H9 (cell line): ENCODE measurements around the gene TMPRSS9. TPM values are rescaled to one million over a fixed set of nuclear protein-coding genes. Genes with fewer than 3 reads are reported as not detected.

ENCODE experiments used
- DNase-seq: peaks from one replicate; pipeline ENCODE4 v3.0.0-alpha.2; 2017
- H2AFZ ChIP-seq: one replicate; pipeline ENCODE4 v1.6.1; 2013; ENCODE audit warnings: mild to moderate bottlenecking, low read length, control low read depth, moderate library complexity
- H2AK5ac ChIP-seq: 2 replicates; pipeline ENCODE4 v1.6.1; 2013; ENCODE audit warnings: low read length, control low read depth, mixed read lengths; ENCODE audit not compliant: insufficient read length
- H2BK120ac ChIP-seq: one replicate; pipeline ENCODE4 v1.6.1; 2013; ENCODE audit warnings: low read depth, mild to moderate bottlenecking, low read length, control low read depth, inconsistent platforms; ENCODE audit not compliant: poor library complexity, severe bottlenecking
- H2BK12ac ChIP-seq: 2 replicates; pipeline ENCODE4 v1.6.1; 2013; ENCODE audit warnings: low read length, control low read depth, mixed read lengths, low read depth; ENCODE audit not compliant: insufficient read length
- H2BK15ac ChIP-seq: 2 replicates; pipeline ENCODE4 v1.6.1; 2013; ENCODE audit warnings: low read depth, low read length, control low read depth
- H2BK20ac ChIP-seq: one replicate; pipeline ENCODE4 v1.6.1; 2013; ENCODE audit warnings: low read depth, mild to moderate bottlenecking, low read length, control low read depth, inconsistent platforms; ENCODE audit not compliant: poor library complexity, severe bottlenecking
- H2BK5ac ChIP-seq: 2 replicates; pipeline ENCODE4 v1.6.1; 2013; ENCODE audit warnings: low read length, control low read depth, mixed read lengths; ENCODE audit not compliant: insufficient read length
- H3K14ac ChIP-seq: 2 replicates; pipeline ENCODE4 v1.6.1; 2013; ENCODE audit warnings: low read length, control low read depth; ENCODE audit not compliant: insufficient read depth
- H3K18ac ChIP-seq: 2 replicates; pipeline ENCODE4 v1.6.1; 2013; ENCODE audit warnings: low read depth, mild to moderate bottlenecking, mixed read lengths, low read length, control low read depth; ENCODE audit not compliant: insufficient read length
- H3K23ac ChIP-seq: 2 replicates; pipeline ENCODE4 v1.6.1; 2013; ENCODE audit warnings: low read length, control low read depth, mixed read lengths, low read depth; ENCODE audit not compliant: insufficient read length
- H3K23me2 ChIP-seq: 2 replicates; pipeline ENCODE4 v1.6.1; 2013; ENCODE audit warnings: low read depth, mild to moderate bottlenecking, mixed read lengths, low read length, control low read depth; ENCODE audit not compliant: insufficient read length, poor library complexity, severe bottlenecking
- H3K27ac ChIP-seq: 2 replicates; pipeline ENCODE4 v1.5.1; 2013; ENCODE audit warnings: low read length, control low read depth, mixed read lengths, low read depth; ENCODE audit not compliant: insufficient read length
- H3K27me3 ChIP-seq: 2 replicates; pipeline ENCODE4 v1.6.1; 2013; ENCODE audit warnings: low read length, control low read depth, inconsistent platforms; ENCODE audit not compliant: insufficient read depth
- H3K4ac ChIP-seq: 2 replicates; pipeline ENCODE4 v1.6.1; 2013; ENCODE audit warnings: low read depth, mild to moderate bottlenecking, control low read depth, inconsistent platforms, low read length, moderate library complexity
- H3K4me1 ChIP-seq: 2 replicates; pipeline ENCODE4 v1.6.1; 2013; ENCODE audit warnings: low read length, control low read depth, inconsistent platforms; ENCODE audit not compliant: insufficient read depth
- H3K4me2 ChIP-seq: 2 replicates; pipeline ENCODE4 v1.6.1; 2013; ENCODE audit warnings: low read length, control low read depth, mixed read lengths; ENCODE audit not compliant: insufficient read length, insufficient read depth
- H3K56ac ChIP-seq: 2 replicates; pipeline ENCODE4 v1.6.1; 2013; ENCODE audit warnings: low read depth, mild to moderate bottlenecking, mixed read lengths, low read length, control low read depth; ENCODE audit not compliant: insufficient read length
- H3K79me1 ChIP-seq: 2 replicates; pipeline ENCODE4 v1.6.1; 2013; ENCODE audit warnings: low read depth, mild to moderate bottlenecking, moderate library complexity, low read length, control low read depth, inconsistent platforms; ENCODE audit not compliant: insufficient read depth, poor library complexity, severe bottlenecking
- H3K79me2 ChIP-seq: 2 replicates; pipeline ENCODE4 v1.6.1; 2013; ENCODE audit warnings: low read length, control low read depth, inconsistent platforms; ENCODE audit not compliant: insufficient read depth
- H3K9ac ChIP-seq: 2 replicates; pipeline ENCODE4 v1.6.1; 2013; ENCODE audit warnings: low read length, control low read depth, mixed read lengths; ENCODE audit not compliant: insufficient read length; ENCODE audit errors: extremely low read depth
- H3K9me3 ChIP-seq: one replicate; pipeline ENCODE4 v1.6.1; 2013; ENCODE audit warnings: low read depth, low read length, inconsistent platforms; ENCODE audit not compliant: control insufficient read depth
- H3T11ph ChIP-seq: one replicate; pipeline ENCODE4 v1.6.1; 2013; ENCODE audit warnings: mild to moderate bottlenecking, low read length, control low read depth, inconsistent platforms
- H4K20me1 ChIP-seq: one replicate; pipeline ENCODE4 v1.6.1; 2013; ENCODE audit not compliant: control insufficient read depth, insufficient read length, insufficient read depth
- H4K5ac ChIP-seq: 2 replicates; pipeline ENCODE4 v1.6.1; 2013; ENCODE audit warnings: low read depth, mild to moderate bottlenecking, mixed read lengths, low read length, control low read depth; ENCODE audit not compliant: insufficient read length
- H4K8ac ChIP-seq: replicated peaks from 2 replicates; pipeline ENCODE4 v1.6.1; 2013; ENCODE audit warnings: low read length, control low read depth, mixed read lengths, low read depth; ENCODE audit not compliant: insufficient read length
- H4K91ac ChIP-seq: 2 replicates; pipeline ENCODE4 v1.6.1; 2013; ENCODE audit warnings: low read depth, mild to moderate bottlenecking, moderate library complexity, mixed read lengths, low read length, control low read depth; ENCODE audit not compliant: insufficient read length
- H3K27ac Mint-ChIP-seq, 3 experiments: 2 replicates in 2 of 3; 3 replicates in 1 of 3; pipeline ENCODE4 v1.8.0; 2020 to 2021; ENCODE audit warnings: mixed read lengths in 3 of 3, mild to moderate bottlenecking in 1 of 3, moderate library complexity in 1 of 3
- H3K27me3 Mint-ChIP-seq: 2 replicates; pipeline ENCODE4 v1.8.0; 2021; ENCODE audit warnings: low read depth, mild to moderate bottlenecking, moderate library complexity, mixed read lengths
- H3K36me3 Mint-ChIP-seq, 3 experiments: 2 replicates in 2 of 3; 3 replicates in 1 of 3; pipeline ENCODE4 v1.8.0; 2020 to 2021; ENCODE audit warnings: low read depth in 3 of 3, mixed read lengths in 3 of 3; ENCODE audit not compliant: insufficient read depth in 1 of 3
- H3K4me1 Mint-ChIP-seq, 2 experiments: 2 replicates each; pipeline ENCODE4 v1.8.0; 2020; ENCODE audit warnings: mixed read lengths in 2 of 2
- H3K4me3 Mint-ChIP-seq, 2 experiments: 2 replicates in 1 of 2; 3 replicates in 1 of 2; pipeline ENCODE4 v1.8.0; 2020 to 2021; ENCODE audit warnings: mild to moderate bottlenecking in 2 of 2, mixed read lengths in 2 of 2, moderate library complexity in 1 of 2
- H3K9me3 Mint-ChIP-seq, 2 experiments: 2 replicates in 1 of 2; 3 replicates in 1 of 2; pipeline ENCODE4 v1.8.0; 2020; ENCODE audit warnings: mild to moderate bottlenecking in 2 of 2, mixed read lengths in 2 of 2, moderate library complexity in 1 of 2
- WGBS: extraction: QIAGEN DNeasy Blood & Tissue Kit; methylation state at CpG from one replicate; pipeline ENCODE4 v1.1.7; 2013; ENCODE audit warnings: missing lambda C conversion rate, low lambda C conversion rate, mixed read lengths; ENCODE audit not compliant: insufficient read length; ENCODE audit errors: extremely low coverage; 5-methylcytosine and 5-hydroxymethylcytosine counted together
- total RNA-seq: library from RNA; stranded (reverse); gene quantifications from 2 replicates; pipeline ENCODE4 v1.2.1, GENCODE V29; 2021
- TF ChIP-seq, protein P1 (sequence below): fragments of 200-600 bp; sonication (generic); conservative IDR thresholded peaks from 3 replicates; pipeline ENCODE4 v1.8.0; 2021; ENCODE audit warnings: antibody characterized with exemption, mild to moderate bottlenecking

Gene TMPRSS9
- total RNA-seq, 1 experiment from 2014 or later = 0.24 TPM

- H3K27ac ChIP-seq = no peak overlapping the region
- H4K8ac ChIP-seq = no peak overlapping the region
- TF ChIP-seq, protein P1, sequence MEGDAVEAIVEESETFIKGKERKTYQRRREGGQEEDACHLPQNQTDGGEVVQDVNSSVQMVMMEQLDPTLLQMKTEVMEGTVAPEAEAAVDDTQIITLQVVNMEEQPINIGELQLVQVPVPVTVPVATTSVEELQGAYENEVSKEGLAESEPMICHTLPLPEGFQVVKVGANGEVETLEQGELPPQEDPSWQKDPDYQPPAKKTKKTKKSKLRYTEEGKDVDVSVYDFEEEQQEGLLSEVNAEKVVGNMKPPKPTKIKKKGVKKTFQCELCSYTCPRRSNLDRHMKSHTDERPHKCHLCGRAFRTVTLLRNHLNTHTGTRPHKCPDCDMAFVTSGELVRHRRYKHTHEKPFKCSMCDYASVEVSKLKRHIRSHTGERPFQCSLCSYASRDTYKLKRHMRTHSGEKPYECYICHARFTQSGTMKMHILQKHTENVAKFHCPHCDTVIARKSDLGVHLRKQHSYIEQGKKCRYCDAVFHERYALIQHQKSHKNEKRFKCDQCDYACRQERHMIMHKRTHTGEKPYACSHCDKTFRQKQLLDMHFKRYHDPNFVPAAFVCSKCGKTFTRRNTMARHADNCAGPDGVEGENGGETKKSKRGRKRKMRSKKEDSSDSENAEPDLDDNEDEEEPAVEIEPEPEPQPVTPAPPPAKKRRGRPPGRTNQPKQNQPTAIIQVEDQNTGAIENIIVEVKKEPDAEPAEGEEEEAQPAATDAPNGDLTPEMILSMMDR = peak; percentile 39; the same call in 2 of the 3 replicates
- no peak overlapping the region for H3K14ac ChIP-seq
- no peaks in the 10 kb centered on the region for H3K27me3 ChIP-seq
- H3K79me1 ChIP-seq = peaks cover 2% of the 10 kb centered on the region
- no peak overlapping the region for H2AK5ac ChIP-seq
- Mint-ChIP-seq H3K9me3 (peaks cover 3 to 6% of the 10 kb centered on the region in 2 experiments; a peak in 4 of 5 replicates), H3K4me1 (peaks cover 26 to 46% of the 10 kb centered on the region in 2 experiments), H3K27me3 (peaks cover 1% of the 10 kb centered on the region; the same call in 1 of the 2 replicates), H3K36me3 (peaks cover 4 to 19% (median 7%) of the 10 kb centered on the region in 3 experiments), H3K27ac (peak overlapping the region; percentile 75 to 94 (median 91); a peak in 6 of 7 replicates), H3K4me3 (peak overlapping the region in 1 of 2 experiments; percentile 18; a peak in 1 of 5 replicates)
- H2BK15ac ChIP-seq = no peak overlapping the region
- no peak overlapping the region for H3T11ph ChIP-seq
- DNase-seq = no peak
- no peak overlapping the region for H3K9ac ChIP-seq
- no CpG with 5 or more reads among the region's 11 CpGs for WGBS
- no peak overlapping the region for H2AFZ ChIP-seq
- H4K20me1 ChIP-seq = peaks cover 5% of the 10 kb centered on the region
- no peak overlapping the region for H2BK120ac ChIP-seq
- H2BK12ac ChIP-seq = no peak overlapping the region
- H3K4me1 ChIP-seq = peaks cover 5% of the 10 kb centered on the region; the same call in 1 of the 2 replicates
- H3K56ac ChIP-seq = no peak overlapping the region
- no peak overlapping the region for H3K4me2 ChIP-seq
- no peaks in the 10 kb centered on the region for H3K9me3 ChIP-seq
- H3K18ac ChIP-seq = no peak overlapping the region
- peaks cover 9% of the 10 kb centered on the region for H3K23me2 ChIP-seq
- no peak overlapping the region for H3K4ac ChIP-seq
- H2BK20ac ChIP-seq = no peak overlapping the region
- no peak overlapping the region for H4K91ac ChIP-seq
- no peak overlapping the region for H4K5ac ChIP-seq
- peaks cover 7% of the 10 kb centered on the region; the same call in 1 of the 2 replicates for H3K79me2 ChIP-seq
- H2BK5ac ChIP-seq = no peak overlapping the region
- H3K23ac ChIP-seq = no peak overlapping the region
These were observed 26.3 kb upstream of the TMPRSS9 start for GRCh38 chr19:2333807-2334211.
